AG04450 (cell line): ENCODE results near the gene KCNQ2. TPM values are rescaled to one million over a fixed set of nuclear protein-coding genes. Genes with fewer than 3 reads are reported as not detected.

ENCODE experiments used
- CTCF ChIA-PET: fragments of 300-600, 350-600 bp; formaldehyde crosslinking; extraction: SDS; loops from one replicate; lab custom pipeline; 2022; ENCODE audit warnings: antibody characterized with exemption, inconsistent platforms; lab: Charles Lee
- POLR2A ChIA-PET: fragments of 350-600 bp; formaldehyde crosslinking; extraction: SDS; loops from one replicate; lab custom pipeline; 2021; ENCODE audit warnings: antibody characterized with exemption, inconsistent platforms; lab: Yijun Ruan, JAX
- DNase-seq: peaks from one replicate; pipeline ENCODE4 v3.0.0-alpha.2; 2011; ENCODE audit warnings: low read depth, low spot score
- H3K27ac ChIP-seq: one replicate; pipeline ENCODE4 v1.5.1; 2012; ENCODE audit warnings: low read depth, low read length, control low read depth
- H3K27me3 ChIP-seq: one replicate; pipeline ENCODE4 v1.6.0; 2012; ENCODE audit warnings: low read length; ENCODE audit not compliant: control insufficient read depth, insufficient read depth
- H3K4me3 ChIP-seq: 2 replicates; pipeline ENCODE4 v1.5.1; 2011; ENCODE audit warnings: mild to moderate bottlenecking, low read depth, low read length, control low read depth
- H3K9me3 ChIP-seq: 2 replicates; pipeline ENCODE4 v1.5.1; 2012; ENCODE audit warnings: low read length; ENCODE audit not compliant: control insufficient read depth, insufficient read depth
- polyA plus RNA-seq: library from polyadenylated mRNA; depleted of rRNA; stranded (reverse); fragments of >200 nt; gene quantifications from 2 replicates; pipeline ENCODE4 v1.2.3, GENCODE V29; 2011
- TF ChIP-seq, protein P1 (sequence below): IDR thresholded peaks from 2 replicates; pipeline ENCODE4 v1.5.1; 2011; ENCODE audit warnings: low read depth, low read length, control low read depth, inconsistent platforms

KCNQ2 gene
- polyA plus RNA-seq, 1 experiment = not detected

DNA sequence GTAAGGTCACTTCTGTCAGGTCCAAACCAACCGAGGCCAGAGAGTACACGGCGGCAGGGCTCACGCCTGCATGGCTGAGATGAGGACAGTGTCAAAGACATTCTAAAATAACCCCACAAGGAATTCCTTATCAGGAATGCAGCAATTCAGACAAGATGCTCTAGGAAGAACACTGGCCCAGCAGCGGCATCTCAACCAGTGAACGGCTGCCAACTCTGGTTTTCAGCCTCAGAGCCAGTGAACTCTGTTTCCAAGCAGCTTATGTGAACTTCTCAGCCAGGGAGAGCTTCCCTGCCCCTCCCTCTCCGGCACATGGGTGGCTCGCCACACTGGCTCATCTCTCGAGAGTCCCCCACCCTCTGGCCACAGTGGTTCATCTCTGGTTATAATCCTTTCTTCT is 36.9 kb downstream of the KCNQ2 start:
- Histone ChIP-seq H3K4me3 (no peak overlapping the region), H3K27me3 (no peaks in the 10 kb centered on the region), H3K27ac (no peak overlapping the region), H3K9me3 (peaks cover 38% of the 10 kb centered on the region; the same call in 1 of the 2 replicates)
- no peak for DNase-seq
- TF ChIP-seq, protein P1, sequence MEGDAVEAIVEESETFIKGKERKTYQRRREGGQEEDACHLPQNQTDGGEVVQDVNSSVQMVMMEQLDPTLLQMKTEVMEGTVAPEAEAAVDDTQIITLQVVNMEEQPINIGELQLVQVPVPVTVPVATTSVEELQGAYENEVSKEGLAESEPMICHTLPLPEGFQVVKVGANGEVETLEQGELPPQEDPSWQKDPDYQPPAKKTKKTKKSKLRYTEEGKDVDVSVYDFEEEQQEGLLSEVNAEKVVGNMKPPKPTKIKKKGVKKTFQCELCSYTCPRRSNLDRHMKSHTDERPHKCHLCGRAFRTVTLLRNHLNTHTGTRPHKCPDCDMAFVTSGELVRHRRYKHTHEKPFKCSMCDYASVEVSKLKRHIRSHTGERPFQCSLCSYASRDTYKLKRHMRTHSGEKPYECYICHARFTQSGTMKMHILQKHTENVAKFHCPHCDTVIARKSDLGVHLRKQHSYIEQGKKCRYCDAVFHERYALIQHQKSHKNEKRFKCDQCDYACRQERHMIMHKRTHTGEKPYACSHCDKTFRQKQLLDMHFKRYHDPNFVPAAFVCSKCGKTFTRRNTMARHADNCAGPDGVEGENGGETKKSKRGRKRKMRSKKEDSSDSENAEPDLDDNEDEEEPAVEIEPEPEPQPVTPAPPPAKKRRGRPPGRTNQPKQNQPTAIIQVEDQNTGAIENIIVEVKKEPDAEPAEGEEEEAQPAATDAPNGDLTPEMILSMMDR = no peak
- CTCF ChIA-PET = no interaction called here
- POLR2A ChIA-PET = no interaction called here

DNA sequence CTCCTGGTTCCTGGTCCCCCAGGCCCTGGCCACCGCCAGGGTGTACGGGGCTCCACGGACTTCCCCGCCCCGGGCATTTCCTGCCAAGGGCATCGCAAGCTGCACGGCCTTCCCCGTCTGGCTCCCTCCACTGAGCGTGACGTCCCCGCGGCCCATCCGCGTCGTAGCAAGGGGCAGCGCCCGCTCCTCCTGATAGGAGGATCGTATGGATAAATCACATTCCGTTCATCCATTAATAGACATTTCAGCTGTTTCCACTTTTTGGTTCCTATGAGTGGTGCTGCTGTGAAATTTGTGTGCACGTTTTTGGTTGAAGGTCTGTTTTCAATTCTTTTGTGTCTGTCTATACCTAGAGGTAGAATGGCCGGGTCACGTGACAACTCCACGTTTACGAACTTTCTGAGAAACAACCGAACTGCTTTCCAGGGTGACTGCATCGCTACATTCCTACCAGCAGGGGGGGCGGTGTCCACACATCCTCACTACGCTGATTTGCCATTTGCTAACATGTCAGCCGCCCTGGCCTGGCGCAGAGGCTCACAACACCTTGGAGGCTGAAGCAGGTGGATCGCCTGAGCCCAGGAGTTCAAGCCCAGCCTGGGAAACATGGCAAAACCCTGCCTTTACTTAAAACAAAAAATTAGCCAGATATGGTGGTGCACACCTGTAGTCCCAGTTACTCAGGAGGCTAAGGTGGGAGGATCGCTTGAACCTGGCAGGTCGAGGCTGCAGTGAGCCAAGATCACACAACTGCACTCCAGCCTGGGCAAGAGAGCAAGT is 37.7 kb downstream of the KCNQ2 start:
- Histone ChIP-seq H3K9me3 (peaks cover 39% of the 10 kb centered on the region; the same call in 1 of the 2 replicates), H3K4me3 (no peak overlapping the region), H3K27ac (no peak overlapping the region), H3K27me3 (no peaks in the 10 kb centered on the region)
- POLR2A ChIA-PET = no interaction called here
- TF ChIP-seq, protein P1 = peak; percentile 52
- DNase-seq = no peak
- CTCF ChIA-PET = no interaction called here

DNA sequence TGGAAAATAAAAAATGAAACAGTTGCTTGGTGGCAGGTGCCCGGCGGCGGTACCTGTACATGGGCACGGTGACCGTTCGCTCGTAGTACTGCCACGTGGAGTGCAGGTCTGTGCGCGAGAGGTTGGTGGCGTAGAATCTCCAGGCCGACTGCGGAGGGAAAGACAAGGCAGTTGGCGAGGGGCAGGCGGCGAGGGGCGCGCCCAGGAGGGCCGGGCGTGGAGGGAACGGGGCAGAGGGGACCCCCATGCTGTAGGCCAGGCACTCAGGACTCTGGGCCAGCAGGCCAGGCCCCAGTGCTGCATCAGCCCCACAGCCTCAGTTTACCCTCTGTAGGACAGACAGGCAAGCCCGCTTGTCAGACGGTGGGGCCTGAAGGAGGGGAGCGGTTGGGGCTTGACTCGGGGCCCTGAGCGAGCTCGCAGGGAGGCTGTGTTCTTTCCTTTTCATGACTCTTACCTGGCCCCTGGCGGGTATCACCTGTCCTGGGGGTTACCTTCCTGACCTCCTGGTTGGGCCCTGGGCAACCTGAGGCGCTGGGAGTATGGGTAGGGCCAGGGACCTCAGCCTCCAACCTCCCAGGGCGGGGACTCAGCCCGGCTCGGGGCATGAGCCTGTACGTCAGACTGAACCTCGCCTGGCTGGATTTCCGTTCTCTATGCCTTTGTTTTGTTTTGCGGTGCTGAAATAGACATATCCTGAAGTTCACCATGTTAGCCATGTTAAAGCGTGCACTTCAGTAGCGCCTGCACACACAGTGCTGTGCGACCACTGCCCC is 38.5 kb downstream of the KCNQ2 start:
- Histone ChIP-seq H3K9me3 (peaks cover 39% of the 10 kb centered on the region; the same call in 1 of the 2 replicates), H3K27me3 (no peaks in the 10 kb centered on the region), H3K4me3 (no peak overlapping the region), H3K27ac (no peak overlapping the region)
- CTCF ChIA-PET = no interaction called here
- TF ChIP-seq, protein P1 = no peak
- POLR2A ChIA-PET = no interaction called here
- DNase-seq = no peak

DNA sequence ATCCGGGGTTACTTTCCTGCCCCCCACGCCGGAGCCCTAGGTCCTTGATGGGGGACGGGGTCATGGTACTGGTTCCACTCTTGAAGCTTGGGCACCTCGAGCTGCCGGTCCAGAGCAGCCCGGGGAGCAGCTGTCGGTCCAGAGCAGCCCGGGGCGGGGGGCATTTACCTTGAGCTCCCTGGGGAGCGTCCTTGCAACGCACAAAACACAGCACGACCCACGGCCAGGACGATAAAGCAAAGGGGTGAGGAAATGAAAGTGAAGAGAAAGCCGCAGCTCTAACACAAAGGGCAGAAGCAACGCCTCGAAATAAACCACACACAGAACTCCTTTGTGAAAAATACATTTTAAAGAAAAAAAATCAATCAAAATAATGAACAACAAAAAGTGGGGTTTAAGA is 39.1 kb downstream of the KCNQ2 start:
- POLR2A ChIA-PET = no interaction called here
- Histone ChIP-seq H3K9me3 (peaks cover 39% of the 10 kb centered on the region; the same call in 1 of the 2 replicates), H3K27me3 (no peaks in the 10 kb centered on the region), H3K27ac (no peak overlapping the region), H3K4me3 (no peak overlapping the region)
- DNase-seq = no peak
- CTCF ChIA-PET = no interaction called here
- TF ChIP-seq, protein P1 = no peak
